ENCODE data around the gene ATF7. TPM values are rescaled to one million over a fixed set of nuclear protein-coding genes. Genes with fewer than 3 reads are reported as not detected.
"Not testable (repeated sequence)": the region's sequence is repeated elsewhere in the genome, so short reads cannot be mapped to it uniquely, and the experiment has no call there.

The ATF7 gene
- polyA plus RNA-seq, 3 donors = 21.7 to 27.9 (median 24.4) TPM

GRCh38 chr12:53548354-53548753 lies 77.8 kb downstream of the ATF7 start:
- H3K27ac ChIP-seq (ENCODE audit: low read depth in 1 of 2, low read length in 2 of 2); H3K4me1 Mint-ChIP-seq; H3K4me3 ChIP-seq (replicated peaks in 1 of 3; ENCODE audit: low read depth in 2 of 3, low read length in 3 of 3); H3K4me2 ChIP-seq (replicated peaks; ENCODE audit: extremely low read depth, low read length, poor library complexity, severe bottlenecking); H4K20me1 ChIP-seq (ENCODE audit: insufficient read depth, low read length); DNase-seq; intact Hi-C loops (cut with micrococcal nuclease); H3K27me3 Mint-ChIP-seq (ENCODE audit: low read depth in 3 of 3); H3K9me3 Mint-ChIP-seq; H3K79me2 ChIP-seq (ENCODE audit: insufficient read depth, low read length); H3K4me1 ChIP-seq (ENCODE audit: control insufficient read depth in 1 of 2, insufficient read depth in 2 of 2, low read length in 2 of 2); H2AFZ ChIP-seq (ENCODE audit: insufficient read depth, low read depth, low read length, poor library complexity, severe bottlenecking); H3K9me3 ChIP-seq (replicated peaks in 1 of 2; ENCODE audit: control insufficient read depth in 1 of 2, insufficient read depth in 1 of 2, low read length in 2 of 2); H3K27me3 ChIP-seq (ENCODE audit: control insufficient read depth in 2 of 2, insufficient read depth in 2 of 2, low read length in 2 of 2); H3K4me3 Mint-ChIP-seq; H3K9ac ChIP-seq (ENCODE audit: insufficient read depth, low read length, poor library complexity, severe bottlenecking): not testable (repeated sequence)
- Mint-ChIP-seq H3K27ac (peak overlapping the region in 1 of 7 donors; percentile 10), H3K36me3 (peaks cover 42 to 68% of the 10 kb centered on the region in 2 donors)
- 100% methylated on average over 3 of the region's 6 CpGs for WGBS (ENCODE audit: insufficient coverage)
- H3K36me3 ChIP-seq (replicated peaks in 1 of 2; ENCODE audit: control insufficient read depth in 1 of 2, insufficient read depth in 2 of 2, low read length in 2 of 2) = peaks cover 45 to 69% of the 10 kb centered on the region in 2 donors

- TF ChIP-seq CTCF (IDR thresholded peaks at IDR 0.05) = peak; percentile 79
- Histone ChIP-seq H3K9ac (ENCODE audit: insufficient read depth, low read length, poor library complexity, severe bottlenecking) (no peak overlapping the region), H3K4me2 (replicated peaks; ENCODE audit: extremely low read depth, low read length, poor library complexity, severe bottlenecking) (no peak overlapping the region), H3K4me1 (ENCODE audit: control insufficient read depth in 1 of 2, insufficient read depth in 2 of 2, low read length in 2 of 2) (no peaks in the 10 kb centered on the region), H3K36me3 (replicated peaks in 1 of 2; ENCODE audit: control insufficient read depth in 1 of 2, insufficient read depth in 2 of 2, low read length in 2 of 2) (peaks cover 40 to 64% of the 10 kb centered on the region in 2 donors), H3K27me3 (ENCODE audit: control insufficient read depth in 2 of 2, insufficient read depth in 2 of 2, low read length in 2 of 2) (no peaks in the 10 kb centered on the region), H3K9me3 (replicated peaks in 1 of 2; ENCODE audit: control insufficient read depth in 1 of 2, insufficient read depth in 1 of 2, low read length in 2 of 2) (no peaks in the 10 kb centered on the region), H2AFZ (ENCODE audit: insufficient read depth, low read depth, low read length, poor library complexity, severe bottlenecking) (no peak overlapping the region), H3K4me3 (replicated peaks in 1 of 3; ENCODE audit: low read depth in 2 of 3, low read length in 3 of 3) (no peak overlapping the region), H4K20me1 (ENCODE audit: insufficient read depth, low read length) (peaks cover 3% of the 10 kb centered on the region), H3K79me2 (ENCODE audit: insufficient read depth, low read length) (no peaks in the 10 kb centered on the region), H3K27ac (ENCODE audit: low read depth in 1 of 2, low read length in 2 of 2) (peak overlapping the region in 1 of 2 donors; percentile 67)
- peak overlapping the region in 4 of 7 donors; percentile 30 to 73 (median 38) for H3K27ac Mint-ChIP-seq
- H3K4me1 Mint-ChIP-seq = peaks cover 2% of the 10 kb centered on the region
- H3K36me3 Mint-ChIP-seq = peaks cover 45 to 62% of the 10 kb centered on the region in 2 donors
- intact Hi-C loops (cut with micrococcal nuclease) = loop anchor here (5.0 kb wide), 2 partner anchors 34 to 134 kb away; partner anchors contain the start of gene ATP5MC2 (in 1 of the 2)
- peak; percentile 35 to 51 (median 37) for DNase-seq
- WGBS (ENCODE audit: insufficient coverage) = 80% methylated on average over 1 of the region's 5 CpGs
- H3K4me3 Mint-ChIP-seq = no peak overlapping the region
- H3K9me3 Mint-ChIP-seq = no peaks in the 10 kb centered on the region
- no peaks in the 10 kb centered on the region for H3K27me3 Mint-ChIP-seq (ENCODE audit: low read depth in 3 of 3)
Measured at GRCh38 chr12:53543539-53543938, 82.6 kb downstream of the ATF7 start.

Data from CD14-positive monocyte (primary cell).